ENCODE data around the gene PTPN4. TPM values are rescaled to one million over a fixed set of nuclear protein-coding genes. Genes with fewer than 3 reads are reported as not detected.

The PTPN4 gene
- total and polyA plus RNA-seq, 8 donors = 4.4 to 18.7 (median 13.2) TPM

DNA sequence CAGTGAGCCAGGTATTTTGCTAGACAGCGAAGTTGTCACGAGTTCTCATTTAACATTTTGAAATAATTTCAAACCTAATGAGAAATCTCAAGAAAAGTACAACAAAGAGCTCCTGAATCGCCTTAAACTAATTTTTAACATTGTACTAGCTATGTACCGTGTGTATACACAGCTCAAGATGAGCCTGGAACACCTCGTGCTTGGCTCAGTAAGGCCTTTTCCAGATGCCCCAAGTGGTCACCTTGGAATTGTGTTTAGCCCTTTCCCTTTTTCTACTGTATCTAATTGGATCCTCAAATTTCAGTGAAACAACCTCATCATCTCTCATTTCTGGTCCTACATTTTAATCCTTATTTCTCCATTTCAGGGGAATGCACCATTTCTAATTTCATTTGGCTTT lies 7.2 kb downstream of the PTPN4 start:
- WGBS, 2 donors = 87 to 92% methylated on average over 5 of the region's 5 CpGs
- Histone ChIP-seq H3K27me3 (no peaks in the 10 kb centered on the region), H3K9me3 (no peaks in the 10 kb centered on the region), H3K27ac (no peak overlapping the region), H3K36me3 (no peaks in the 10 kb centered on the region), H3K4me1 (peaks cover 6 to 26% (median 8%) of the 10 kb centered on the region in 3 donors), H3K4me3 (no peak overlapping the region)
- intact Hi-C loops (cut with DNase I) = no loop called here
- FAIRE-seq (no peak), ATAC-seq (no peak), DNase-seq (no peak)
- TF ChIP-seq, protein P1, sequence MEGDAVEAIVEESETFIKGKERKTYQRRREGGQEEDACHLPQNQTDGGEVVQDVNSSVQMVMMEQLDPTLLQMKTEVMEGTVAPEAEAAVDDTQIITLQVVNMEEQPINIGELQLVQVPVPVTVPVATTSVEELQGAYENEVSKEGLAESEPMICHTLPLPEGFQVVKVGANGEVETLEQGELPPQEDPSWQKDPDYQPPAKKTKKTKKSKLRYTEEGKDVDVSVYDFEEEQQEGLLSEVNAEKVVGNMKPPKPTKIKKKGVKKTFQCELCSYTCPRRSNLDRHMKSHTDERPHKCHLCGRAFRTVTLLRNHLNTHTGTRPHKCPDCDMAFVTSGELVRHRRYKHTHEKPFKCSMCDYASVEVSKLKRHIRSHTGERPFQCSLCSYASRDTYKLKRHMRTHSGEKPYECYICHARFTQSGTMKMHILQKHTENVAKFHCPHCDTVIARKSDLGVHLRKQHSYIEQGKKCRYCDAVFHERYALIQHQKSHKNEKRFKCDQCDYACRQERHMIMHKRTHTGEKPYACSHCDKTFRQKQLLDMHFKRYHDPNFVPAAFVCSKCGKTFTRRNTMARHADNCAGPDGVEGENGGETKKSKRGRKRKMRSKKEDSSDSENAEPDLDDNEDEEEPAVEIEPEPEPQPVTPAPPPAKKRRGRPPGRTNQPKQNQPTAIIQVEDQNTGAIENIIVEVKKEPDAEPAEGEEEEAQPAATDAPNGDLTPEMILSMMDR (IDR thresholded peaks at IDR 0.05) = no peak

DNA sequence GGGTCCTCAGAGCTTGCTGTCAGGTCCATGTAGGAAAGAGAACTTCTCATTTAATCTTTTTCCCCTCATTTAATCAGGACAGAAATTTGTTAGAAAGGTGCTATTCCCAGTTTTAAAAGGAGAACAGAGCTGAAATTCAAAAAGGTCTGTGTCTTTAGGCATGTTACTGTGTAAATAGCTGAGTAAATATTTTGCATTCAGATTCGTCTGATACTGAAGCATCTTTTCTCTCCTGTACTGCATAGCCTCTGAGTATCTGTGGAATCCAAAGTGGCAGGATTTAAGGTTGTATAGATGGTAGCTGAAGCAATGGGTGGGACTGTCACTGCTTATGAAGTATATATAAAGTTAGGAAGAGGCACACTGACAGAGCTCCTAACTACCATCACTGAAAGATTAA lies 9.0 kb downstream of the PTPN4 start:
- no peak for FAIRE-seq
- H3K27me3 ChIP-seq = no peaks in the 10 kb centered on the region

GRCh38 chr2:119769645-119770044 lies 9.9 kb downstream of the PTPN4 start:
- Histone ChIP-seq H3K4me3 (no peak overlapping the region), H3K4me1 (peaks cover 0 to 15% (median 8%) of the 10 kb centered on the region in 3 donors), H3K27ac (no peak overlapping the region), H3K27me3 (no peaks in the 10 kb centered on the region), H3K9me3 (no peaks in the 10 kb centered on the region), H3K36me3 (no peaks in the 10 kb centered on the region)
- TF ChIP-seq, protein P1 (IDR thresholded peaks at IDR 0.05) = no peak
- ATAC-seq = no peak
- no peak for FAIRE-seq
- WGBS, 2 donors = 90 to 91% methylated on average over 3 of the region's 3 CpGs
- no peak for DNase-seq
- intact Hi-C loops (cut with DNase I) = no loop called here

More for the DNA sequence above, 9.0 kb downstream of the PTPN4 start:
- 22 to 29% methylated on average over 1 of the region's 1 CpG for WGBS, 2 donors
- Histone ChIP-seq H3K36me3 (no peaks in the 10 kb centered on the region), H3K27ac (no peak overlapping the region), H3K4me1 (peaks cover 0 to 15% (median 8%) of the 10 kb centered on the region in 3 donors), H3K9me3 (no peaks in the 10 kb centered on the region), H3K4me3 (no peak overlapping the region)
- TF ChIP-seq, protein P1 (IDR thresholded peaks at IDR 0.05) = no peak
- ATAC-seq = no peak
- intact Hi-C loops (cut with DNase I) = no loop called here
- DNase-seq = no peak

DNA sequence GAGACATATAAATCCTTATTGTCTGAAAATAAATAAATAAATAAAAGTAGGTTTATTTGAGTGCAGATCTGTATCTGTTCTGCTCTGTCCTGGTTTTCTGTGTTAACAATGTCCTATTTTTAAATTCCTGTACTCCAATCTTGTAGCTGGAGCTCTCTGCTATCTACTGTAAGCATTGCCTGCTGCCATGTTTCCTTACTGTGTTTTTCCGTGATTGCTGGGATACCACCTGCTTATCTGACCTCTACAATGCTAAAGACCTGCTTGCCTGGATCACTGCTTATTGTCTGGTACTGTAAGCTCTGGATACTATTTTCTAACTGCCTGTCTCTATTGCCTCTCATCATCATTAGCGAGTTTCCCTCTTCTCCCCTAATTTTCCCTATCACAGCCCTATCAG lies 11.6 kb downstream of the PTPN4 start:
- no peaks in the 10 kb centered on the region for H3K9me3 ChIP-seq
- TF ChIP-seq, protein P1 (IDR thresholded peaks at IDR 0.05) = no peak

GRCh38 chr2:119772128-119772527 lies 12.4 kb downstream of the PTPN4 start:
- WGBS, 2 donors = 87 to 88% methylated on average over 2 of the region's 2 CpGs
- no peak overlapping the region for H3K27ac ChIP-seq
- no peak overlapping the region for H3K4me3 ChIP-seq
- ATAC-seq = no peak
- intact Hi-C loops (cut with DNase I) = no loop called here
- H3K27me3 ChIP-seq = no peaks in the 10 kb centered on the region
- H3K36me3 ChIP-seq = no peaks in the 10 kb centered on the region
- peaks cover 0 to 15% (median 8%) of the 10 kb centered on the region in 3 donors for H3K4me1 ChIP-seq
- H3K9me3 ChIP-seq = no peaks in the 10 kb centered on the region
- DNase-seq = no peak
- TF ChIP-seq, protein P1 (IDR thresholded peaks at IDR 0.05) = no peak
- FAIRE-seq = no peak

More for the DNA sequence above, 11.6 kb downstream of the PTPN4 start:
- H3K27me3 ChIP-seq = no peaks in the 10 kb centered on the region
- intact Hi-C loops (cut with DNase I) = no loop called here
- H3K27ac ChIP-seq = no peak overlapping the region
- no peak overlapping the region for H3K4me3 ChIP-seq
- 58 to 61% methylated on average over 2 of the region's 2 CpGs for WGBS, 2 donors
- no peak for FAIRE-seq
- ATAC-seq = peak in 1 of 4 donors; percentile 45
- H3K4me1 ChIP-seq = peaks cover 0 to 15% (median 8%) of the 10 kb centered on the region in 3 donors
- no peaks in the 10 kb centered on the region for H3K36me3 ChIP-seq
- DNase-seq = no peak

All from pancreas (tissue), 10 donors.